HG03378 (cell line): ENCODE measurements around the gene CDKN1A.
"Not testable (repeated sequence)": the region's sequence is repeated elsewhere in the genome, so short reads cannot be mapped to it uniquely, and the experiment has no call there.

ENCODE experiments used
- ATAC-seq: cut with Tn5 transposase; IDR thresholded peaks from one replicate; pipeline ENCODE4 v1.9.1; 2021; ENCODE audit warnings: mild to moderate bottlenecking, moderate library complexity; ENCODE audit not compliant: unreplicated experiment

Gene CDKN1A

DNA sequence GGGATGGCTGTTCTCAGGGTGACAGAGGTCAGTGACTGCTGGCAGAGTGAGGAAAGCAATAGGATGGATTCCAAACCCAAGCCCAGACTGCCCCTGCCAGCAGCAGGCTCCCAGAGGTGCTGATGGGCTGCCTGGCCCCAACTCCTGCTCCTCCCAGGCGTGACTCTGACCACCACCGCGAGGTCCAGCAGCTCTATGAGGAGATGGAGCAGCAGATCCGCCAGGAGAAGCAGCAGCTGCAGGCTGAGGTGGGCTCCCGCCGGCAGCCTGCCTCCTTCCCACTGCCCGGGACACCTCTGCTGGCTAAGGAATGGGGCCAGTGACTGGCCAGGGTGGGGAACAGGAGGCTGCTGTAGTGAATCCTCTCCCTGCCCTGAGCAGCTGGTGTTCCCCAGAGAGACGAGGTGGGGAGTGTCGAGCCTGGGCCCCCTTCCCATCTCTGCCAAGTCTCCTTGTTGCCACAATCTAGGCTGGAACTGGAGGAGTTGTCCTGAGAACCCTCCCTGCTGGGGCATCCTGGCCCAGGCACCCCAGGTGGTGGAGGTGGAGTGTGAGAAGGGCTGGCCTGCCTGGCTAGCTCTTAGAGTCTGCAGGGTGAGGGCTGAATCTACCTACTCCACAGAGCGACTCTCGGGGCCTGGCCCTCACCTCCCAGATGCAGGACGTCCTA is 39.5 kb downstream of the CDKN1A start:
- no peak for ATAC-seq

DNA sequence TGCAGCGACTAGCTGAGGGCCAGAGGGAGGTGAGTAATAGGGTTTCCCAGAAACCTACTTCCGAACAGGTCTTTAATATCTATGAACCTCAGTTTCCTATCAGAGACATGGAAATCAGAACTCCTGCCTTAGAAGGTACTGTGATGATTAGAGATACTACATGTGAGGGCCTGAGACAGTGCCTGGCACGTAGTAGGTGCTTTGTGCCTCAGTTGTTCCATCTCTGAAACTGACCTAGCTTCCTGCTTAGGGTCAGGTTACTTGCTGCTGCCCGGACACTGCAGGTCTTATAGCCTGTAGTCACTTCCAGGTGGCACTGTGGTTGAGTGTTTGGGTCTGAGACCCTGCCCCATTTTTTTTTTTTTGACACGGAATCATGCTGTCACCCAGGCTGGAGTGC is 40.0 kb downstream of the CDKN1A start:
- no peak for ATAC-seq

DNA sequence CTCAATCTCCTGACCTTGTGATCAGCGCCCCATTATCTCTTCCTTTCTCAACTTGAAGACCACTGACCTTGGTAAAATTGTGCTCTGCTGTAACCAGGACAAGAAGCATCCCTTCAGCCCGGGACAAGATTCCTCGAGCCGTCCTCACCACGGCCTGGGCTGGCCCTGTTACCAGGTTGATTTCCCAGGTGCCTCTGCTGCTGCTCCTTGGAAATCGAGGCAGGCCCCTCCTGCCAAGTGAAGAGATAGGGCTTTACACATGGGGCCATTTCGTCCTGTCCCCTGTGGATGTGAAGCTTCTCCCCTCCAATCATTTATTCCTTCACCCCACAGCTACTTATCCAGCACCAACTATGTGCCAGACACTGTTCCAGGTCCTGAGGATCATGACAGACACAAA is 40.6 kb downstream of the CDKN1A start:
- no peak for ATAC-seq

DNA sequence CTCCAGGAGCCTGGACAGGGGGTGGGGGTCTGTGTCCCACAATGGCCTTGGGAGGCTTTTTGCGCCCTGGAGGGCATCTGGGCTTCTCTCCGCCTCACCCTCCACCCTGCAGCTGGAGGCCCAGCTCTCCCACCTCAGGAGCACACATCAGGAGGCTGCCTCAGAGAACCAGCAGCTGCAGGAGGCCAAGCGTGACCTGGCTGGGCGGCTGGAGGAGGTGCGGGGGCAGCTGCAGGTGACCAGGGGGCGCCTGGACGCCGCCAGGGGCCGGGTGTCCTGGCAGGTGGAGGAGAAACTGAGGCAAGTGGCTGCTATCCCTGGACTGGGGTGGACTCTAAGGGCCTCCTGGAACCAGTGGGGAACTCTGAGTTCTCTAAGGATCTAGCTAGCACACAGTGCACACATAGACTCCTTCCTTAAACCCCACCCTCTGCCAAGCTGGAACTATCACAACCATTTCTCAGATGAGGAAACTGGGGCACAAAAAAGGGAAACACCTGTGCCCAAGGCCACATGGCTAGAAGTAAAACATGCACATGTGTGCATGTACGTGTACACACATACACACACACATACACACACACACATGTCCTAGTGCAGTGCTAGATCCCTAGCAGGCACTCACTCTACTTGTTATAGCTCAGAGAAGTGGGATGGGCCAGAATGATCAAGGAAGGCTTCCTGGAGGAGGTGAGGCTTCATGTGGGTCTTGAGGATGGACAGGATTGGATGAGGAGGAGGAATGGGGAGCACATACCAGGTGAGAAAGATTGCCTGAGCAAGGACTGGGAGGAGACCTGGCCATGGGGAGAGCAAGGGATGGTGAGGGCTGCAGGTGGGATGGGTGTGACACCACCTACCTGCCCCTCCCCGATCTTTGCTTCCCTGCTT is 42.0 kb downstream of the CDKN1A start:
- ATAC-seq, result no peak

DNA sequence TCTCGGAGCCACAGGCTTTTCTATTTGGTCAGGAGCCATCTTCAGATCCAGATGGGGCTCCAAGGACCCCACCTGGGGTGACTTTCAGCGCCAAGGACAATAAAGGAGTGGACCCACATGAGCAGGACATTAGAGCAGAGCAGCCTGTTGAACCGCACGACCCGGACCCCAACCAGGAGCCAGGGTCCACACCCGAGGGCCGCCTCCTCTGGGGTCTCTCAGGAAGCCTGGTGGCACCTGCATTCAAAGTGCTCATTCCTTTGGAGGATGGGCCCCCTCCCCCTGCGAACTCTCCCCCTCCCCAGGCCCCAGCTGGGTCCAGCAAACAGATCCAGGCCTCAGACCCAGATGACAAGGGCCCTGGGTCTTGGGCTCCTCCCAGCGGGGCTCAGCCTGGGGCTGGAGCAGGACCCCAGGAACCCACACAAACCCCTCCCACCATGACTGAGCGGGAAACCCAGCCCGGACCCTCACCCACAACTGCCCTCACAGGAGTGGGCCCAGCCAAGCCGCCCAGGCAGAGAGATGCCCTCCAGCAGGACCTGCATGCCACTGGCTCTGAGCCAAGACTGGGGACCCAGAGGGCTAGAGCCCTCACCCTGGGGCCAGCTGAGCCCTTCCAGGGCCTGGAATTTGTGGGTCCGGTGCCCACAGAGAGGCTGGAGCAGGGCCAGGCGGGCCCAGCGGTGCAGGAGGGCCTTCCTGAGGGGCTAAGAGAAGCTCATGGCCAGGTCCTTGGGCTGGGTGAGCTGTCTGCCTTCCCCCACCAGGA is 43.0 kb downstream of the CDKN1A start:
- no peak for ATAC-seq

DNA sequence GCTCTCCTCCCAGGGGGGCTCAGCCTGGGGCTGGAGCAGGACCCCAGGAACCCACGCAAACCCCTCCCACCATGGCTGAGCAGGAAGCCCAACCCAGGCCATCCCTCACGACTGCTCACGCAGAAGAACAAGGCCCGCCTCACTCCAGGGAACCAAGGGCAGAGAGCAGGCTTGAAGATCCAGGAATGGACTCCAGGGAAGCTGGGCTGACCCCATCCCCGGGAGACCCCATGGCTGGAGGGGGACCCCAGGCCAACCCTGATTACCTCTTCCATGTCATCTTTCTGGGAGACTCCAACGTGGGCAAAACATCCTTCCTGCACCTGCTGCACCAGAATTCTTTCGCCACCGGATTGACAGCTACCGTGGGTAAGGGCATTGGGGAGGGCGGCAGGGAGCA is 43.9 kb downstream of the CDKN1A start:
- ATAC-seq, result no peak

DNA sequence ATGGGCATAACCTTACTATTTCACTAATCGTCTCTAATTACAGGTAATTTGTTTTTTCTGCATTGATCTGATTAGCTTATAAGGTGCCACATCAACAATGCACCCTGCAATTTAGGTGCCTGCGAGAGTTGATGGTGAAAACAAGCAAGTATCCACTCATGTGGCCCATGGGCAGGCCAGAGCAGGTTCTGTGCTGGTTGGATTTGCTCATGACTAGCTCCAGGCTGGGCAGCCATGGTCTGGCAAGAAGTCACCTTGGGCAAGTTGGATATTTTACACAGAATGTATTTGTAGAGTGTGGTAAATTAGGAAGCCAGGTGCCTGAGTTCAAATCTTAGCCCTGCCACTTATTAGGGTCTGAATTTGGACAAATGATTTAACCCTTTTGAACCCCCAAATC is 44.4 kb downstream of the CDKN1A start:
- no peak for ATAC-seq

DNA sequence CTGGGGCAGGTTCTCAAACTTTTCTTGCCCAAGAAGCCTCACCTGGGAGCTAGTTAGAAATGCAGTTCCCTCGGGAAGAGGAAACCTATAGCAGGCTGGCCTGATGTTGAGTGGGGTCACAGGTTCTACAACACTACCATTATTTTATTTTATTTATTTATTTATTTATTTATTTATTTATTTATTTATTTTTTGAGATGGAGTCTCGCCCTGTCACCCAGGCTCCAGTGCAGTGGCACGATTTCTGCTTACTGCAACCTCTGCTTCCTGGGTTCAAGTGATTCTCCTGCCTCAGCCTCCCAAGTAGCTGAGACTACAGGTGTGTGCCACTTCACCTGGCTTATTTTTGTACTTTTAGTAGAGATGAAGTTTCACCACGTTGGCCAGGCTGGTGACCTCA is 45.5 kb downstream of the CDKN1A start:
- not testable (repeated sequence) for ATAC-seq

DNA sequence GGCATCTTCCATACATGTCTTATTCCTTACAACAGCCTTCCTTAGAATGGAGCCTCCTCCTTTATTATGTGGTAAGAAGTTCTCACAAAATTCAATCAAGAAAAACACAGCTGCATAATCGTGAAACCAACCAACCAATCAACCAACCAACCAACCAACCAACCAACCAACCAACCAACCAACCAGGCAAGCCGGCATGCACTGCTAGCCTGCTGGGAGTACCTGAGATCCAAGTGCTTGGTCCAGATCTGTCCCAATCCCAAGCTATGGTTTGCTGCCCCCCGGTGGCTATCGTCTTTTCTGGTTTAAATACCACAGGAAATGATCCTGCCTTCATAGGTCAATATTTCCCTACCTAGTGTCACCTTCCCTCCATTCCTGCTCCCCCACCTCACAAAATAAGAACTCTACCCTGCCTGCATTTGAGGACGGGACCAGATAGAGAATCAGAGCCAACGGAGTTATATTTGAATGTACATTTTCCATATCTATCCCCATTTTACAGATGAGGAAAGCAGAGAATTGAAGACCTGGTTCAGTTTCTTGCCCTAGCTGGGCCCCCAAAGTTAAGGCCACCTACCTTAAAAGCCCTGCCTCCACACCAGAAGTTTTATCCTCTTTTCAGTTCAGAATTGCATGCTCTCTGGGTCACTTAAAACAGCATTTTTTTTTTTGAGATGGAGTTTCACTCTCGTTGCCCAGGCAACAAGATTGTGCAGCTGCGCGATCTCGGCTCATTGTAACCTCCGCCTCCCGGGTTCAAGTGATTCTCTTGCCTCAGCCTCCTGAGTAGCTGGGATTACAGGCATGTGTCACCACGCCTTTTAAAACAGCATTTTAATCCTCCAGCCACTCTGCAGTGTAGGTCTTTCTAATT is 46.2 kb downstream of the CDKN1A start:
- ATAC-seq, result no peak

DNA sequence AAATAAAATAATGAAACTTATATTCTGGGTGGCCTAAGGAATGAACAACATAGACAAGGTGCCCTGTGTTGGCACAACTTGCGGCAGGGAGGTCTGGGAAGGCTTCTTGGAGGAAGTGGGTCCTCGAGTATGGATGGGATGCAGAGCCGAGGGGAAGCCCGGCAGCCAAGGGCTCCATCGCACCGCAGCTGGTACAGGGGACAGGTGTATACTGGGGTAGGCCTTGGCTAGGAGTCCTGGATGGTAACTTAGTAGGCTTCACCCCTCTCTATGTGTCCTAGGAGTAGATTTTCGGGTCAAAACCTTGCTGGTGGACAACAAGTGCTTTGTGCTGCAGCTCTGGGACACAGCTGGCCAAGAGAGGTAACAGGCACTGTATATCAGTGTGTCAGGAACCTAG is 47.1 kb downstream of the CDKN1A start:
- no peak for ATAC-seq

DNA sequence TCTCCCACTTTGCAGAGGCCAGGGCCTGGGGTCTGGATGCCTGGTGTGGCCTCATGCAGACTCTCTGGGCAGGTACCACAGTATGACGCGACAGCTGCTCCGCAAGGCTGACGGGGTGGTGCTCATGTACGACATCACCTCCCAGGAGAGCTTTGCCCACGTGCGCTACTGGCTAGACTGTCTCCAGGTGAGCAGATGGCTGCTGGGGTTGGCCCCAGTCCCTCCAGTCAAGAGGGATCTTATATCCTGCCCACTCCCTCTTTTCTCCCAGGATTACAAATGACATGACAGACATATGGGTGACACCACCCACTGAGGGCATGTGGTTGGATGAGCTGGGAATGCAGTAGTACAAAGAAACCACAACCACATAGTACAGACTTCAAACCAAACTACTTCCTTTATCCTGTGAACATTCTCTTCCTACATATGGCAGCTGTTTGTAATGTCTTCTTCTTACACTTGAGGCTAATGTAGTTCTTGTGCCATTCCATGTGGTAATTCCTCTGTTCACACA is 49.0 kb downstream of the CDKN1A start:
- no peak for ATAC-seq

DNA sequence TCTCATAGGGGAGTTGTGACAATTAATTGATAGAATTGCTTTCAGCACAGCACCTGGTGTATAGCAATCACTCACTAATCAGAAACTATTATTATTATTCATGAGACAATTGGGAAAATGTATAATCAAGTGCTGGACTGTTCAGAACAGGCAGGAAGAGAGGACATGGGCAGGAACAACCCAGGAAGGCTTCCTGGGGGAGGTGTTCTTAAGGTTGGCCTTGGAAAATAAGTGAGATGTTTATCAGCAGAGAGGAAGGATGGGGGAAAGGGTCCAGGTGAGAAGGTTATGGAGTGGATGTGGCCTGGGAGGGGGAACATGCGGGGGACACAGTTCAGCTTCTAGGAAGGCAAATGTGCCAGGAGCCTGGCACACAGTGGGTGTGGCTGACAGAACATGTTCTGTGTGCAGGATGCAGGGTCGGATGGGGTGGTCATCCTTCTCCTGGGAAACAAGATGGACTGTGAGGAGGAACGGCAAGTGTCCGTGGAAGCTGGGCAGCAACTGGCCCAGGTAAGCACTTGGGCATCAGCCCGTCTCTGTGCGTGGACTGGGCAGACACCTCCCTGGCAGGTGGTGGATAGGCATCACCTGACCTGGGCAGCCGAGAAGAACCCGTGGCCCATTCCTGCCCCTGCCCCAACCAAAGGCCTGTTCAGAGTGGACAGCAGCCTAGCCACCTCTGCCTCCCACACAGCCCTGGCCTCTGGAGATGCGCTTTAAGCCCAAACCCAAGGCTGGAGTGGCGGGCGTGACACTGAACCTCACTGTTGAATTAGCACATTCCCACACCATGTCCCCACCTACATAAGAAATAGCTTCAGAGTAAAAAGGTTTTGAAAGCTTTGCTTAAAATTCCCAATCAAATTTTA is 50.0 kb downstream of the CDKN1A start:
- ATAC-seq, result no peak

DNA sequence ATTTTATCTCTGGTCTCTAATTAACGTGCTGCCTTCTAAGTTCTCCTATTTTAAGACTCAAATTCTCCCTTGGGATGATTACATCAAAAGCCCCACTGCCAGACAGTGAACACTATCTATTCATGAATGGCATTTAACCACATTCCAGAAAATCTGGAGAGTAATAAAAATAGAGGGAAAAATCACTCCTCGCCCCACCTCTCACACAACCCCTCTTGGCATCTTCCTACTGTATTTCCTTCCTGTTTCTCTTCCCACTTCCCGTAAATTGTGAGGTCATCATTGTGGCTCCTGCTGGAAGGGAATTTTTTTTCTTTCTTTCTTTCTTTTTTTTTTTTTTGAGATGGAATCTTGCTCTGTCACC is 50.6 kb downstream of the CDKN1A start:
- ATAC-seq, result no peak

DNA sequence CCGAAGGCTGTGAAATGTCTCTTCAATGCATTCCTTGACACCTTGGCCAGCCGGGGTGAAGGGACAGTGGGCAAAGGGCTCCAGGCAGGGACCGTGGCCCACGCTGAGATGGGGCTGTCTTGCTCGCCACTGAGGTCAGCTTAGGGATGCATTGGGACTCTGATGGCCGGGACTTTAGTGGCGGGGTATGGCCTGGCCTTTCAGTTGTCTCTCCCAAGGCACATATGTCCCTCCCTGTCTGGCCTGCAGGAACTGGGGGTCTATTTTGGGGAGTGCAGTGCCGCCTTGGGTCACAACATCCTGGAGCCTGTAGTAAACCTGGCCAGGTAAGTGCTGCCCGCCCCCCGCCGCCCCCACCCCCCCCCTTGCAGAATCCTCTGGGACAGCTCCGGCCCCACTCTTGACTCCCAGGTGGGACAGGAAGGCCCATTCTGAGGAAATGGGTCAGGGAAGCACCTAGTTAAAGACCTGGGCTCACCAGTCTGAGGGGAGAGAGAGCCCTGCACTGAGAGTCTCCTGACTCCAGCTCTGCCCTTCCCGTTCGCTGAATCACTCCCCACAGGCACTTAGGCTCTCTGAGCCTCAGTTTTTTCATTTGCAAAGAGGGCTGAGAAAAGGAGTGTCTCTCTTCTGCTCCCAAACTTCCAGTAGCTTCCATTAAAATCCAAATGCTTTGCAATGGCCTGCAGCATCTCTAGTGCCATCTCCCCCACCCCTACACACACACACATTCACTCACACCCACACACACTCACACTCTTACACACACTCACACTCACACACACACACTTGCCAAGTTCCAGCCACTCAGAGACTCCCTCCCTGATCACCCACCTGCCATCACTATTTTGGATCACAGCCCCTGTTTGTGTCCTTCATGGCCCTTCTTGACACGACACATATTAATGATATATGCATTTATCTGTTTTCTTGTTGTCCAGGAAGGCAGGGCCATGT is 52.2 kb downstream of the CDKN1A start:
- no peak for ATAC-seq

DNA sequence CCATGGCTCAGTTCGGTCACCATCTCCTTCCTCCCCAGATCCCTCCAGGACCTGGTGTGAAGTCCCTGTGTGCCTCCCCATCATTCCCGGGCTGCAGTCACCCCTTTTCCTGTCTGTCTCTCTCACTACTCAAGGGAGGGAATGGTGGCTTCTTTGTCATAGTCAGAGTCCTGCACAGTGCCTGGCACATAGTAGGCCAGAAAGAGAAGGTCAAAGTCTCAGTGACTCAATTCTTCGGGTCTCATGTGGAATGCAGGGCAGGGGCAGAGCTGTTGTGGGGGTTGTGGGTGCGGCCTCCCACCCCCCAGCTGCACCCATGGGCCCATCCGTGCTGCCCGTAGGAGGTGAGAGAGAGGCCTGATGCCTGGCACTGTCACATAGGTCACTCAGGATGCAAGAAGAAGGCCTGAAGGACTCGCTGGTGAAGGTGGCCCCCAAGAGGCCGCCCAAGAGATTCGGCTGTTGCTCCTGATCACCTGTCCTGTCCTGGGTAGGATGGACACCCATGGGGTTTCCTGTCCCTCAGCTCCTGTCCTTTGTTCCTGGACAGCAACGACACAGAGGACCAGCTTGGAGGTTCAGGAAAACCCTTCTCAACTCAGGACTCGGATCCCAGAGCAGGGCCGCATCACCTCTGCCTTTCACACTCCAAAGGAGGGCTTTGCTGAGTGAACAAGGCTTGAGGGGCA is 53.3 kb downstream of the CDKN1A start:
- no peak for ATAC-seq

DNA sequence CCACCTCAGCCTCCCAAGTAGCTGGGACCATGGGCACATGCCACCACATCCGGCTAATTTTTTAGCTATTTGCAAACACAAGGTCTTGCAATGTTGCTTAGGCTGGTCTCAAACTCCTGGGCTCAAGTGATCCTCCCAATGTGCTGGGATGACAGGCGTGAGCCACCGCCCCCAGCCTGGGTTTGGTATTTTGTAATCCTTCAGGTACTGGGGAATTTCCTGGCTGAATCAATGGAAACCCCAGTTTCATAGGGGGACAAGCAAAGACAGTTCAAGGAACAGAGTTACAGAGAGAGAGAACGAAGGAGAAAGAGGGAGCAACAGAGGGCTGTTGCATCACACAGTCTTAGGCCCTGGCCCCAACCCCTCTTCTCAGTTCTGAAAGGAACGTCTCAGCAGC is 54.8 kb downstream of the CDKN1A start:
- no peak for ATAC-seq

DNA sequence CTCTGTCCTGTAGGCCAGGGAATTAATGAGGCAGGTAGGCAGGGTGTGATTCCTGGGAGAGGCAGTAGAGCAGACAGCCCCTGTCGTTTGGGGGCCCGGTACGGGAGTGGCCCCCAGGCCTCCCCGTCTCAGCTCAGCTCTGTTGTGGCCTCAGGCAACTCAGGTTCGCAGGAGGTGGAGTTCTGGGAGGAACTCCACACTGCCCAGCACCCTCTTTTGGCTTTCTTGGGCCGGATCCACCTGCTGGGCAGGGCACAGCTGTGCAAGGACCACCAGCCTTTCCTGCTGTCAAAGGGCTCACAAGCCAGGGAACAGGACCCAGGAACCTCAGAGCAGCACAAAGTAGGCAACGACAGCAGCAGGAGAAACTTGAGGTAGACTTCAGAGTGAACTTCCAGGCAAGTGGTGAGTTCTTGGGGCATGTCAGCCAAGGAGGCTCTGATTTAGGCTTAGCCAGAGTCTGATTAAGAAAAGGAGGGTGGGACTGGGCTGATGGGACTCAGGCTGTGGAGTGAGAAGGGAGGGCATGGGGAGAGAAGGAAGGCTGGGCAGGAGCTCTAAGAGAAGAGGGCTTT is 56.1 kb downstream of the CDKN1A start:
- ATAC-seq, result no peak
